ENCODE results near the gene IRF7. TPM values are rescaled to one million over a fixed set of nuclear protein-coding genes. Genes with fewer than 3 reads are reported as not detected.

Gene IRF7
- total and polyA plus RNA-seq, 2 experiments from 2014 or later = 12.3 to 17.3 TPM

DNA sequence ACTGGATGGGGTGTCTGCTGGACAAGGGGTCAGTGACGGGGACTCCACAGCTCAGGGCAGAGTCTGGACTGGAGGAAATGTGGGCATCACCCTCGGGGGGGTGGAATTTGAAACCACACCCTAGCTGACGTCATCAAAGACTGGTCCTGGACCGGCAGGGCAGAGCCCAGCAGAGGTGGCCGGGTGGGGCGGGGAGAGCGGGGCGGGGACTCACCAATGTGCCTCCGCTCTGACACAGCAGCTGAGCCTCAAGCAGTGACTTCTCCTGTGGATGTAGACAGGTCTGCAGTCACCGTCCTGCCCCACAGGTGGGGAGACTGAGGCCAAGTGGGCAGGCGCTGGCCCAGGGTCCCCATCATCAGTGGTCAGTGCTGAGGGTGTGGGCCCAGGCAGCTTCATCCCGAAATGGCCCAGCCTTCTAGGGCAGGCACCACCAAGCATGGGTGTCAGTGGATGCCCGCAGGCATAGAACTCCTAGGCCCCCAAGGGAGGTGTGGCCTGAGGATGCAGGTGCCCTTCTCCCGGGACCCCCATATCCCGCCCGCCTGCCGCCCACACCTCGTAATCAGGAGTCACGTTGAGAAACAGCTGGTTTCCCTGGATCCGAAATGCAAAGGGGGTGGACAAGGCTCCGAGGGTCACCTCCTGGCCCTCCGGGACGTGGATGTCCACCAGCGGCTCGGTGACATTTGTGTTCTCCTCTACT is 8.4 kb upstream of the IRF7 start:
- ATAC-seq = no peak
- Histone ChIP-seq H2AFZ (no peak overlapping the region), H3K27ac (ENCODE audit: low read depth) (no peak overlapping the region), H4K20me1 (replicated peaks; ENCODE audit: insufficient read depth) (no peaks in the 10 kb centered on the region), H3K4me3 (no peak overlapping the region), H3K9me2 (ENCODE audit: insufficient read depth) (no peaks in the 10 kb centered on the region), H3K4me2 (no peak overlapping the region), H3F3A (replicated peaks; ENCODE audit: low read depth) (0 out of 2 replicates have a peak, but pooled peaks cover 9% of the 10 kb centered on the region), H3K27me3 (ENCODE audit: insufficient read depth) (peaks cover 24% of the 10 kb centered on the region), H3K79me2 (replicated peaks; ENCODE audit: insufficient read depth) (no peaks in the 10 kb centered on the region), H3K4me1 (ENCODE audit: insufficient read depth) (no peaks in the 10 kb centered on the region), H3K36me3 (ENCODE audit: insufficient read depth) (no peaks in the 10 kb centered on the region)
- Mint-ChIP-seq H3K36me3 (ENCODE audit: low read depth) (peaks cover 3% of the 10 kb centered on the region; the same call in 1 of the 3 replicates), H3K9me3 (peaks cover 15% of the 10 kb centered on the region), H3K27ac (no peak overlapping the region), H3K27me3 (ENCODE audit: insufficient read depth, low read depth, poor library complexity) (peaks cover 29% of the 10 kb centered on the region), H3K4me1 (peaks cover 15% of the 10 kb centered on the region), H3K4me3 (no peak overlapping the region)
- no peak for TF ChIP-seq ZNF331 (CRISPR knock-in tag; IDR thresholded peaks at IDR 0.05; ENCODE audit: low read depth)
- TF ChIP-seq EZH2phosphoT487 (IDR thresholded peaks at IDR 0.05; ENCODE audit: unreplicated experiment) = no peak
- no peak for TF ChIP-seq POLR2AphosphoS5 (IDR thresholded peaks at IDR 0.05; ENCODE audit: low read depth)
- TF ChIP-seq STAT1 (IDR thresholded peaks at IDR 0.05; ENCODE audit: unreplicated experiment) = no peak
- TF ChIP-seq, protein P1, sequence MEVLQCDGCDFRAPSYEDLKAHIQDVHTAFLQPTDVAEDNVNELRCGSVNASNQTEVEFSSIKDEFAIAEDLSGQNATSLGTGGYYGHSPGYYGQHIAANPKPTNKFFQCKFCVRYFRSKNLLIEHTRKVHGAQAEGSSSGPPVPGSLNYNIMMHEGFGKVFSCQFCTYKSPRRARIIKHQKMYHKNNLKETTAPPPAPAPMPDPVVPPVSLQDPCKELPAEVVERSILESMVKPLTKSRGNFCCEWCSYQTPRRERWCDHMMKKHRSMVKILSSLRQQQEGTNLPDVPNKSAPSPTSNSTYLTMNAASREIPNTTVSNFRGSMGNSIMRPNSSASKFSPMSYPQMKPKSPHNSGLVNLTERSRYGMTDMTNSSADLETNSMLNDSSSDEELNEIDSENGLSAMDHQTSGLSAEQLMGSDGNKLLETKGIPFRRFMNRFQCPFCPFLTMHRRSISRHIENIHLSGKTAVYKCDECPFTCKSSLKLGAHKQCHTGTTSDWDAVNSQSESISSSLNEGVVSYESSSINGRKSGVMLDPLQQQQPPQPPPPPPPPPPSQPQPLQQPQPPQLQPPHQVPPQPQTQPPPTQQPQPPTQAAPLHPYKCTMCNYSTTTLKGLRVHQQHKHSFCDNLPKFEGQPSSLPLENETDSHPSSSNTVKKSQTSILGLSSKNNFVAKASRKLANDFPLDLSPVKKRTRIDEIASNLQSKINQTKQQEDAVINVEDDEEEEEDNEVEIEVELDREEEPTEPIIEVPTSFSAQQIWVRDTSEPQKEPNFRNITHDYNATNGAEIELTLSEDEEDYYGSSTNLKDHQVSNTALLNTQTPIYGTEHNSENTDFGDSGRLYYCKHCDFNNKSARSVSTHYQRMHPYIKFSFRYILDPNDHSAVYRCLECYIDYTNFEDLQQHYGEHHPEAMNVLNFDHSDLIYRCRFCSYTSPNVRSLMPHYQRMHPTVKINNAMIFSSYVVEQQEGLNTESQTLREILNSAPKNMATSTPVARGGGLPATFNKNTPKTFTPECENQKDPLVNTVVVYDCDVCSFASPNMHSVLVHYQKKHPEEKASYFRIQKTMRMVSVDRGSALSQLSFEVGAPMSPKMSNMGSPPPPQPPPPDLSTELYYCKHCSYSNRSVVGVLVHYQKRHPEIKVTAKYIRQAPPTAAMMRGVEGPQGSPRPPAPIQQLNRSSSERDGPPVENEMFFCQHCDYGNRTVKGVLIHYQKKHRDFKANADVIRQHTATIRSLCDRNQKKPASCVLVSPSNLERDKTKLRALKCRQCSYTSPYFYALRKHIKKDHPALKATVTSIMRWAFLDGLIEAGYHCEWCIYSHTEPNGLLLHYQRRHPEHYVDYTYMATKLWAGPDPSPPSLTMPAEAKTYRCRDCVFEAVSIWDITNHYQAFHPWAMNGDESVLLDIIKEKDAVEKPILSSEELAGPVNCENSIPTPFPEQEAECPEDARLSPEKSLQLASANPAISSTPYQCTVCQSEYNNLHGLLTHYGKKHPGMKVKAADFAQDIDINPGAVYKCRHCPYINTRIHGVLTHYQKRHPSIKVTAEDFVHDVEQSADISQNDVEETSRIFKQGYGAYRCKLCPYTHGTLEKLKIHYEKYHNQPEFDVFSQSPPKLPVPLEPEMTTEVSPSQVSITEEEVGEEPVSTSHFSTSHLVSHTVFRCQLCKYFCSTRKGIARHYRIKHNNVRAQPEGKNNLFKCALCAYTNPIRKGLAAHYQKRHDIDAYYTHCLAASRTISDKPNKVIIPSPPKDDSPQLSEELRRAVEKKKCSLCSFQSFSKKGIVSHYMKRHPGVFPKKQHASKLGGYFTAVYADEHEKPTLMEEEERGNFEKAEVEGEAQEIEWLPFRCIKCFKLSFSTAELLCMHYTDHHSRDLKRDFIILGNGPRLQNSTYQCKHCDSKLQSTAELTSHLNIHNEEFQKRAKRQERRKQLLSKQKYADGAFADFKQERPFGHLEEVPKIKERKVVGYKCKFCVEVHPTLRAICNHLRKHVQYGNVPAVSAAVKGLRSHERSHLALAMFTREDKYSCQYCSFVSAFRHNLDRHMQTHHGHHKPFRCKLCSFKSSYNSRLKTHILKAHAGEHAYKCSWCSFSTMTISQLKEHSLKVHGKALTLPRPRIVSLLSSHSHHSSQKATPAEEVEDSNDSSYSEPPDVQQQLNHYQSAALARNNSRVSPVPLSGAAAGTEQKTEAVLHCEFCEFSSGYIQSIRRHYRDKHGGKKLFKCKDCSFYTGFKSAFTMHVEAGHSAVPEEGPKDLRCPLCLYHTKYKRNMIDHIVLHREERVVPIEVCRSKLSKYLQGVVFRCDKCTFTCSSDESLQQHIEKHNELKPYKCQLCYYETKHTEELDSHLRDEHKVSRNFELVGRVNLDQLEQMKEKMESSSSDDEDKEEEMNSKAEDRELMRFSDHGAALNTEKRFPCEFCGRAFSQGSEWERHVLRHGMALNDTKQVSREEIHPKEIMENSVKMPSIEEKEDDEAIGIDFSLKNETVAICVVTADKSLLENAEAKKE (CRISPR knock-in tag; IDR thresholded peaks at IDR 0.05) = no peak
- no peak for TF ChIP-seq JUNB (IDR thresholded peaks at IDR 0.05; ENCODE audit: unreplicated experiment)
- TF ChIP-seq CREB1 (CRISPR knock-in tag; IDR thresholded peaks at IDR 0.05; ENCODE audit: low read depth) = no peak
- no peak for TF ChIP-seq EZH2 (IDR thresholded peaks at IDR 0.05; ENCODE audit: low read depth, unreplicated experiment)
- TF ChIP-seq, protein P2, sequence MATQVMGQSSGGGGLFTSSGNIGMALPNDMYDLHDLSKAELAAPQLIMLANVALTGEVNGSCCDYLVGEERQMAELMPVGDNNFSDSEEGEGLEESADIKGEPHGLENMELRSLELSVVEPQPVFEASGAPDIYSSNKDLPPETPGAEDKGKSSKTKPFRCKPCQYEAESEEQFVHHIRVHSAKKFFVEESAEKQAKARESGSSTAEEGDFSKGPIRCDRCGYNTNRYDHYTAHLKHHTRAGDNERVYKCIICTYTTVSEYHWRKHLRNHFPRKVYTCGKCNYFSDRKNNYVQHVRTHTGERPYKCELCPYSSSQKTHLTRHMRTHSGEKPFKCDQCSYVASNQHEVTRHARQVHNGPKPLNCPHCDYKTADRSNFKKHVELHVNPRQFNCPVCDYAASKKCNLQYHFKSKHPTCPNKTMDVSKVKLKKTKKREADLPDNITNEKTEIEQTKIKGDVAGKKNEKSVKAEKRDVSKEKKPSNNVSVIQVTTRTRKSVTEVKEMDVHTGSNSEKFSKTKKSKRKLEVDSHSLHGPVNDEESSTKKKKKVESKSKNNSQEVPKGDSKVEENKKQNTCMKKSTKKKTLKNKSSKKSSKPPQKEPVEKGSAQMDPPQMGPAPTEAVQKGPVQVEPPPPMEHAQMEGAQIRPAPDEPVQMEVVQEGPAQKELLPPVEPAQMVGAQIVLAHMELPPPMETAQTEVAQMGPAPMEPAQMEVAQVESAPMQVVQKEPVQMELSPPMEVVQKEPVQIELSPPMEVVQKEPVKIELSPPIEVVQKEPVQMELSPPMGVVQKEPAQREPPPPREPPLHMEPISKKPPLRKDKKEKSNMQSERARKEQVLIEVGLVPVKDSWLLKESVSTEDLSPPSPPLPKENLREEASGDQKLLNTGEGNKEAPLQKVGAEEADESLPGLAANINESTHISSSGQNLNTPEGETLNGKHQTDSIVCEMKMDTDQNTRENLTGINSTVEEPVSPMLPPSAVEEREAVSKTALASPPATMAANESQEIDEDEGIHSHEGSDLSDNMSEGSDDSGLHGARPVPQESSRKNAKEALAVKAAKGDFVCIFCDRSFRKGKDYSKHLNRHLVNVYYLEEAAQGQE (IDR thresholded peaks at IDR 0.05; ENCODE audit: unreplicated experiment) = no peak
- TF ChIP-seq, protein P3, sequence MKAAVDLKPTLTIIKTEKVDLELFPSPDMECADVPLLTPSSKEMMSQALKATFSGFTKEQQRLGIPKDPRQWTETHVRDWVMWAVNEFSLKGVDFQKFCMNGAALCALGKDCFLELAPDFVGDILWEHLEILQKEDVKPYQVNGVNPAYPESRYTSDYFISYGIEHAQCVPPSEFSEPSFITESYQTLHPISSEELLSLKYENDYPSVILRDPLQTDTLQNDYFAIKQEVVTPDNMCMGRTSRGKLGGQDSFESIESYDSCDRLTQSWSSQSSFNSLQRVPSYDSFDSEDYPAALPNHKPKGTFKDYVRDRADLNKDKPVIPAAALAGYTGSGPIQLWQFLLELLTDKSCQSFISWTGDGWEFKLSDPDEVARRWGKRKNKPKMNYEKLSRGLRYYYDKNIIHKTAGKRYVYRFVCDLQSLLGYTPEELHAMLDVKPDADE (IDR thresholded peaks at IDR 0.05) = no peak
- TF ChIP-seq, protein P4, sequence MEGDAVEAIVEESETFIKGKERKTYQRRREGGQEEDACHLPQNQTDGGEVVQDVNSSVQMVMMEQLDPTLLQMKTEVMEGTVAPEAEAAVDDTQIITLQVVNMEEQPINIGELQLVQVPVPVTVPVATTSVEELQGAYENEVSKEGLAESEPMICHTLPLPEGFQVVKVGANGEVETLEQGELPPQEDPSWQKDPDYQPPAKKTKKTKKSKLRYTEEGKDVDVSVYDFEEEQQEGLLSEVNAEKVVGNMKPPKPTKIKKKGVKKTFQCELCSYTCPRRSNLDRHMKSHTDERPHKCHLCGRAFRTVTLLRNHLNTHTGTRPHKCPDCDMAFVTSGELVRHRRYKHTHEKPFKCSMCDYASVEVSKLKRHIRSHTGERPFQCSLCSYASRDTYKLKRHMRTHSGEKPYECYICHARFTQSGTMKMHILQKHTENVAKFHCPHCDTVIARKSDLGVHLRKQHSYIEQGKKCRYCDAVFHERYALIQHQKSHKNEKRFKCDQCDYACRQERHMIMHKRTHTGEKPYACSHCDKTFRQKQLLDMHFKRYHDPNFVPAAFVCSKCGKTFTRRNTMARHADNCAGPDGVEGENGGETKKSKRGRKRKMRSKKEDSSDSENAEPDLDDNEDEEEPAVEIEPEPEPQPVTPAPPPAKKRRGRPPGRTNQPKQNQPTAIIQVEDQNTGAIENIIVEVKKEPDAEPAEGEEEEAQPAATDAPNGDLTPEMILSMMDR (conservative IDR thresholded peaks at IDR 0.05; ENCODE audit: low read depth in 2 of 2) = no peak
- no peak for TF ChIP-seq NANOG (IDR thresholded peaks at IDR 0.05; ENCODE audit: borderline replicate concordance)
- no peak for DNase-seq (ENCODE audit: low spot score)
